ENCODE data around the gene EID2B.

Gene EID2B

GRCh38 chr19:39531834-39532232, 819 bp downstream of the EID2B start:
- no peak for DNase-seq

- no peak for DNase-seq
Measured at GRCh38 chr19:39525205-39525604, 7.4 kb downstream of the EID2B start.

GRCh38 chr19:39524495-39524894, 8.2 kb downstream of the EID2B start:
- DNase-seq: no peak

GRCh38 chr19:39520541-39521484, 11.8 kb downstream of the EID2B start:
- DNase-seq: no peak

- DNase-seq: no peak
Measured at GRCh38 chr19:39518975-39519374, 13.7 kb downstream of the EID2B start.

- no peak for DNase-seq
Measured at GRCh38 chr19:39518458-39518857, 14.2 kb downstream of the EID2B start.

- DNase-seq: no peak
Measured at GRCh38 chr19:39517432-39517831, 15.2 kb downstream of the EID2B start.

GRCh38 chr19:39516270-39516669, 16.4 kb downstream of the EID2B start:
- DNase-seq: no peak

- no peak for DNase-seq
Measured at GRCh38 chr19:39515551-39516191, 17.0 kb downstream of the EID2B start.

- no peak for DNase-seq
Measured at GRCh38 chr19:39514840-39515550, 17.7 kb downstream of the EID2B start, which contains the start of gene SELENOV. Gene SELENOV, plus strand, starts transcription at chr19:39515139. Its CDS starts 74 bp downstream, at chr19:39515213.

- DNase-seq: no peak
Measured at GRCh38 chr19:39512988-39513387, 19.7 kb downstream of the EID2B start.

GRCh38 chr19:39509233-39509632, 23.4 kb downstream of the EID2B start:
- no peak for DNase-seq

GRCh38 chr19:39508629-39509028, 24.0 kb downstream of the EID2B start:
- no peak for DNase-seq

GRCh38 chr19:39507715-39508364, 24.8 kb downstream of the EID2B start:
- DNase-seq: no peak

GRCh38 chr19:39506944-39507714, 25.5 kb downstream of the EID2B start:
- DNase-seq: peak; percentile 67

- no peak for DNase-seq
Measured at GRCh38 chr19:39506598-39506943, 26.1 kb downstream of the EID2B start.

- DNase-seq: peak; percentile 78
Measured at GRCh38 chr19:39502640-39503417, 29.8 kb downstream of the EID2B start.

- DNase-seq: no peak
Measured at GRCh38 chr19:39501340-39501739, 31.3 kb downstream of the EID2B start.

- DNase-seq: no peak
Measured at GRCh38 chr19:39500543-39500942, 32.1 kb downstream of the EID2B start.

- no peak for DNase-seq
Measured at GRCh38 chr19:39499932-39500331, 32.7 kb downstream of the EID2B start.

Measured in activated CD4-positive, alpha-beta T cell treated with anti-CD3 and anti-CD28 coated beads, Interleukin-2, amount 50 U/mL, for 16 hours (primary cell).